HEK293 (cell line): ENCODE data around the gene KRT16.

Experiments used
- CTCF ChIA-PET: fragments of 350-600 bp; formaldehyde crosslinking; extraction: SDS; loops from one replicate; lab custom pipeline; 2021; ENCODE audit warnings: antibody characterized with exemption; lab: Yijun Ruan, JAX
- POLR2A ChIA-PET: fragments of 300-600 bp; formaldehyde crosslinking; extraction: SDS; loops from one replicate; lab custom pipeline; 2020; ENCODE audit warnings: antibody characterized with exemption, inconsistent platforms; lab: Yijun Ruan, JAX
- H3K27ac ChIP-seq: fragments of 200-500 bp; sonication (Bioruptor generic); 2 replicates; pipeline ENCODE4 v1.5.1; 2014; ENCODE audit warnings: low read depth, low read length, control low read depth, inconsistent platforms; ENCODE audit errors: extremely low read depth
- H3K36me3 ChIP-seq, 2 experiments: fragments of 200-500 bp in 1 of 2; sonication (Bioruptor generic) in 1 of 2; 1 replicate in 1 of 2; 2 replicates in 1 of 2; pipeline ENCODE4 v1.5.1; 2014 to 2017; ENCODE audit warnings: inconsistent platforms in 2 of 2, low read length in 2 of 2; ENCODE audit not compliant: control insufficient read depth in 2 of 2, insufficient read depth in 1 of 2
- H3K4me1 ChIP-seq: fragments of 200-500 bp; sonication (Bioruptor generic); 2 replicates; pipeline ENCODE4 v1.5.1; 2014; ENCODE audit warnings: mild to moderate bottlenecking, low read length, inconsistent platforms; ENCODE audit not compliant: control insufficient read depth, insufficient read depth
- H3K4me3 ChIP-seq: 2 replicates; pipeline ENCODE4 v1.5.1; 2011; ENCODE audit warnings: low read depth, mild to moderate bottlenecking, control low read depth, low read length, moderate library complexity
- H3K9me3 ChIP-seq: fragments of 200-500 bp; sonication (Bioruptor generic); 2 replicates; pipeline ENCODE4 v1.5.1; 2014; ENCODE audit warnings: low read depth, low read length, inconsistent platforms; ENCODE audit not compliant: control insufficient read depth, insufficient read depth
- BCL11A ChIP-seq: fragments of 450-650 bp; formaldehyde crosslinking; IDR thresholded peaks from 2 replicates; pipeline ENCODE4 v1.5.1; 2016; ENCODE audit warnings: low read depth, missing biosample characterization, missing genetic modification characterization
- GLIS1 ChIP-seq: fragments of 450-650 bp; formaldehyde crosslinking; IDR thresholded peaks from 2 replicates; pipeline ENCODE4 v1.5.1; 2016; ENCODE audit warnings: missing biosample characterization, missing genetic modification characterization
- IKZF3 ChIP-seq: fragments of 450-650 bp; IDR thresholded peaks from 2 replicates; pipeline ENCODE4 v1.5.0; 2018; ENCODE audit warnings: missing biosample characterization, mild to moderate bottlenecking, missing genetic modification characterization, moderate library complexity
- MYNN ChIP-seq: fragments of 450-650 bp; formaldehyde crosslinking; IDR thresholded peaks from 2 replicates; pipeline ENCODE4 v1.5.1; 2016; ENCODE audit warnings: missing biosample characterization, missing genetic modification characterization, borderline replicate concordance
- SP2 ChIP-seq: fragments of 450-650 bp; formaldehyde crosslinking; IDR thresholded peaks from 2 replicates; pipeline ENCODE4 v1.5.1; 2016; ENCODE audit warnings: missing biosample characterization, missing genetic modification characterization
- SP3 ChIP-seq: fragments of 450-650 bp; formaldehyde crosslinking; IDR thresholded peaks from 2 replicates; pipeline ENCODE4 v1.5.1; 2016; ENCODE audit warnings: missing biosample characterization, missing genetic modification characterization
- ZBTB17 ChIP-seq: fragments of 450-650 bp; formaldehyde crosslinking; IDR thresholded peaks from 2 replicates; pipeline ENCODE4 v1.5.1; 2016; ENCODE audit warnings: missing biosample characterization, missing genetic modification characterization
- ZEB2 ChIP-seq: fragments of 450-650 bp; formaldehyde crosslinking; IDR thresholded peaks from 2 replicates; pipeline ENCODE4 v1.5.1; 2016; ENCODE audit warnings: missing biosample characterization, missing genetic modification characterization
- ZNF292 ChIP-seq: fragments of 450-650 bp; formaldehyde crosslinking; IDR thresholded peaks from 2 replicates; pipeline ENCODE4 v1.5.1; 2016; ENCODE audit warnings: low read depth, missing biosample characterization, missing genetic modification characterization, borderline replicate concordance
- ZNF433 ChIP-seq: fragments of 450-650 bp; formaldehyde crosslinking; IDR thresholded peaks from 2 replicates; pipeline ENCODE4 v1.5.1; 2016; ENCODE audit warnings: missing biosample characterization, missing genetic modification characterization, low read depth
- ZNF530 ChIP-seq: fragments of 450-650 bp; formaldehyde crosslinking; IDR thresholded peaks from 2 replicates; pipeline ENCODE4 v1.5.1; 2016; ENCODE audit warnings: low read depth, missing biosample characterization, missing genetic modification characterization
- ZNF596 ChIP-seq: fragments of 450-650 bp; IDR thresholded peaks from 2 replicates; pipeline ENCODE4 v1.5.0; 2018; ENCODE audit warnings: missing biosample characterization, mild to moderate bottlenecking, missing genetic modification characterization, moderate library complexity
- ZNF626 ChIP-seq: fragments of 450-650 bp; sonication (Bioruptor Pico); formaldehyde crosslinking; IDR thresholded peaks from 2 replicates; pipeline ENCODE4 v1.5.1; 2018; ENCODE audit warnings: missing biosample characterization, missing genetic modification characterization, inconsistent platforms
- ZNF654 ChIP-seq: fragments of 450-650 bp; formaldehyde crosslinking; IDR thresholded peaks from 2 replicates; pipeline ENCODE4 v1.5.1; 2016; ENCODE audit warnings: low read depth, missing biosample characterization, missing genetic modification characterization
- ZNF658 ChIP-seq: fragments of 450-650 bp; formaldehyde crosslinking; IDR thresholded peaks from 2 replicates; pipeline ENCODE4; 2016; ENCODE audit warnings: missing biosample characterization, missing genetic modification characterization
- ZNF792 ChIP-seq: fragments of 450-650 bp; formaldehyde crosslinking; IDR thresholded peaks from 2 replicates; pipeline ENCODE4 v1.5.1; 2016; ENCODE audit warnings: missing biosample characterization, missing genetic modification characterization
- ZSCAN30 ChIP-seq: fragments of 450-650 bp; IDR thresholded peaks from 2 replicates; pipeline ENCODE4 v1.5.1; 2018; ENCODE audit warnings: missing biosample characterization, mild to moderate bottlenecking, missing genetic modification characterization, moderate library complexity
- TF ChIP-seq, protein P1 (sequence below): fragments of 450-650 bp; formaldehyde crosslinking; IDR thresholded peaks from 2 replicates; pipeline ENCODE4 v1.5.1; 2016; ENCODE audit warnings: missing biosample characterization, missing genetic modification characterization
- TF ChIP-seq, protein P2 (sequence below): fragments of 450-650 bp; formaldehyde crosslinking; IDR thresholded peaks from 2 replicates; pipeline ENCODE4 v1.5.1; 2016; ENCODE audit warnings: missing biosample characterization, missing genetic modification characterization
- TF ChIP-seq, protein P3 (sequence below): fragments of 450-650 bp; formaldehyde crosslinking; IDR thresholded peaks from 2 replicates; pipeline ENCODE4 v1.5.1; 2016; ENCODE audit warnings: missing biosample characterization, missing genetic modification characterization

KRT16 gene

DNA sequence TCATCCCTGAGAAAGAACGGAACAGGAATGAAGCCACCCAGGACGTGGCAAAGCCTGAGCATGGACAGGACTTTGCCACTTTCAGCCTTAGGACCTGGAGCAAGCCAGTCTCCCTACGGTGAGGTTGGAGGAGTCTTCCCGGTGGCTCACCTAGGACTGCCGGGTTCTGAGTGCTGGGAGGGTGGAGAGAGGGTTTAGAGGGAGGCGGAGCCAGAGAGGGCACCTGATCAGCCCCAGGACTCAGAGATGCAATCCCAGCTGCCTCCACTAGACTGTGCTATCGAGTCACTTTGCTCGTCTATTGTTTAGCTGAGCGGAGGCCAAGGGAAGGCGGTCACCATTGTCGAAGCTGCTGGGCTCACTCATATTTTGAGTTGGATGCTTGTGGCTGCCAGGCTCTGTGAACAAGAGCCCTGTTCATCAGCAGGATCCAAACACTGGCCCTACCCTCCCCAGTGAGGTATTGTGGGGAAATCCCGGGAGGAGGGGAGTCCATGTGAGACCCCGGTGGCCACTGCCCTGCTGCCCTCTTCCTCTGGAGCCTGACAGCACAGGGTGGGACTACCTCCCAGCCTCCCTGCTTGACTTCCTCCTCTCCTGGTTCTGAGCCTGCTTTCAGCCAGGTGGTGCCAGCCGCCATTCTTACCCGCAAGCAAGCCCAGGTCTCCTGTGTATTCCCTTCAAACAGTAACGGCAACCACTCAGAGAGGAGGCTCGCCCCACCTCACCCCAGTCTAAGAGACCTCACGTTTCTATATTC lies 32.9 kb downstream of the KRT16 start:
- POLR2A ChIA-PET: interaction anchor here (0.9 to 1.3 kb wide), 4 partner anchors 13 to 110 kb away, joined by 4 to 8 read pairs (median 6); partner anchors contain the start of gene EIF1

More for the DNA sequence above, 32.9 kb downstream of the KRT16 start:
- TF ChIP-seq GLIS1 (tag by site-specific recombination) (no peak; the same call in 1 of the 2 replicates), ZNF626 (tag by site-specific recombination) (no peak), ZNF658 (no peak), BCL11A (tag by site-specific recombination) (no peak), IKZF3 (tag by site-specific recombination) (peak; percentile 33; the same call in 1 of the 2 replicates), ZNF530 (no peak), ZBTB17 (tag by site-specific recombination) (peak; percentile 76), SP3 (tag by site-specific recombination) (peak; percentile 46; the same call in 1 of the 2 replicates), ZSCAN30 (peak; percentile 71; the same call in 1 of the 2 replicates), ZNF792 (no peak), ZNF596 (no peak), ZNF292 (tag by site-specific recombination) (no peak), MYNN (tag by site-specific recombination) (no peak), ZEB2 (no peak), ZNF433 (tag by site-specific recombination) (no peak), ZNF654 (tag by site-specific recombination) (peak; percentile 58), SP2 (tag by site-specific recombination) (no peak)
- TF ChIP-seq, protein P1, sequence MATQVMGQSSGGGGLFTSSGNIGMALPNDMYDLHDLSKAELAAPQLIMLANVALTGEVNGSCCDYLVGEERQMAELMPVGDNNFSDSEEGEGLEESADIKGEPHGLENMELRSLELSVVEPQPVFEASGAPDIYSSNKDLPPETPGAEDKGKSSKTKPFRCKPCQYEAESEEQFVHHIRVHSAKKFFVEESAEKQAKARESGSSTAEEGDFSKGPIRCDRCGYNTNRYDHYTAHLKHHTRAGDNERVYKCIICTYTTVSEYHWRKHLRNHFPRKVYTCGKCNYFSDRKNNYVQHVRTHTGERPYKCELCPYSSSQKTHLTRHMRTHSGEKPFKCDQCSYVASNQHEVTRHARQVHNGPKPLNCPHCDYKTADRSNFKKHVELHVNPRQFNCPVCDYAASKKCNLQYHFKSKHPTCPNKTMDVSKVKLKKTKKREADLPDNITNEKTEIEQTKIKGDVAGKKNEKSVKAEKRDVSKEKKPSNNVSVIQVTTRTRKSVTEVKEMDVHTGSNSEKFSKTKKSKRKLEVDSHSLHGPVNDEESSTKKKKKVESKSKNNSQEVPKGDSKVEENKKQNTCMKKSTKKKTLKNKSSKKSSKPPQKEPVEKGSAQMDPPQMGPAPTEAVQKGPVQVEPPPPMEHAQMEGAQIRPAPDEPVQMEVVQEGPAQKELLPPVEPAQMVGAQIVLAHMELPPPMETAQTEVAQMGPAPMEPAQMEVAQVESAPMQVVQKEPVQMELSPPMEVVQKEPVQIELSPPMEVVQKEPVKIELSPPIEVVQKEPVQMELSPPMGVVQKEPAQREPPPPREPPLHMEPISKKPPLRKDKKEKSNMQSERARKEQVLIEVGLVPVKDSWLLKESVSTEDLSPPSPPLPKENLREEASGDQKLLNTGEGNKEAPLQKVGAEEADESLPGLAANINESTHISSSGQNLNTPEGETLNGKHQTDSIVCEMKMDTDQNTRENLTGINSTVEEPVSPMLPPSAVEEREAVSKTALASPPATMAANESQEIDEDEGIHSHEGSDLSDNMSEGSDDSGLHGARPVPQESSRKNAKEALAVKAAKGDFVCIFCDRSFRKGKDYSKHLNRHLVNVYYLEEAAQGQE (tag by site-specific recombination): no peak
- TF ChIP-seq, protein P2, sequence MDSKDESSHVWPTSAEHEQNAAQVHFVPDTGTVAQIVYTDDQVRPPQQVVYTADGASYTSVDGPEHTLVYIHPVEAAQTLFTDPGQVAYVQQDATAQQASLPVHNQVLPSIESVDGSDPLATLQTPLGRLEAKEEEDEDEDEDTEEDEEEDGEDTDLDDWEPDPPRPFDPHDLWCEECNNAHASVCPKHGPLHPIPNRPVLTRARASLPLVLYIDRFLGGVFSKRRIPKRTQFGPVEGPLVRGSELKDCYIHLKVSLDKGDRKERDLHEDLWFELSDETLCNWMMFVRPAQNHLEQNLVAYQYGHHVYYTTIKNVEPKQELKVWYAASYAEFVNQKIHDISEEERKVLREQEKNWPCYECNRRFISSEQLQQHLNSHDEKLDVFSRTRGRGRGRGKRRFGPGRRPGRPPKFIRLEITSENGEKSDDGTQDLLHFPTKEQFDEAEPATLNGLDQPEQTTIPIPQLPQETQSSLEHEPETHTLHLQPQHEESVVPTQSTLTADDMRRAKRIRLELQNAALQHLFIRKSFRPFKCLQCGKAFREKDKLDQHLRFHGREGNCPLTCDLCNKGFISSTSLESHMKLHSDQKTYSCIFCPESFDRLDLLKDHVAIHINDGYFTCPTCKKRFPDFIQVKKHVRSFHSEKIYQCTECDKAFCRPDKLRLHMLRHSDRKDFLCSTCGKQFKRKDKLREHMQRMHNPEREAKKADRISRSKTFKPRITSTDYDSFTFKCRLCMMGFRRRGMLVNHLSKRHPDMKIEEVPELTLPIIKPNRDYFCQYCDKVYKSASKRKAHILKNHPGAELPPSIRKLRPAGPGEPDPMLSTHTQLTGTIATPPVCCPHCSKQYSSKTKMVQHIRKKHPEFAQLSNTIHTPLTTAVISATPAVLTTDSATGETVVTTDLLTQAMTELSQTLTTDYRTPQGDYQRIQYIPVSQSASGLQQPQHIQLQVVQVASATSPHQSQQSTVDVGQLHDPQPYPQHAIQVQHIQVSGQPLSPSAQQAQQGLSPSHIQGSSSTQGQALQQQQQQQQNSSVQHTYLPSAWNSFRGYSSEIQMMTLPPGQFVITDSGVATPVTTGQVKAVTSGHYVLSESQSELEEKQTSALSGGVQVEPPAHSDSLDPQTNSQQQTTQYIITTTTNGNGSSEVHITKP (tag by site-specific recombination): peak; percentile 84; the same call in 1 of the 2 replicates
- TF ChIP-seq, protein P3, sequence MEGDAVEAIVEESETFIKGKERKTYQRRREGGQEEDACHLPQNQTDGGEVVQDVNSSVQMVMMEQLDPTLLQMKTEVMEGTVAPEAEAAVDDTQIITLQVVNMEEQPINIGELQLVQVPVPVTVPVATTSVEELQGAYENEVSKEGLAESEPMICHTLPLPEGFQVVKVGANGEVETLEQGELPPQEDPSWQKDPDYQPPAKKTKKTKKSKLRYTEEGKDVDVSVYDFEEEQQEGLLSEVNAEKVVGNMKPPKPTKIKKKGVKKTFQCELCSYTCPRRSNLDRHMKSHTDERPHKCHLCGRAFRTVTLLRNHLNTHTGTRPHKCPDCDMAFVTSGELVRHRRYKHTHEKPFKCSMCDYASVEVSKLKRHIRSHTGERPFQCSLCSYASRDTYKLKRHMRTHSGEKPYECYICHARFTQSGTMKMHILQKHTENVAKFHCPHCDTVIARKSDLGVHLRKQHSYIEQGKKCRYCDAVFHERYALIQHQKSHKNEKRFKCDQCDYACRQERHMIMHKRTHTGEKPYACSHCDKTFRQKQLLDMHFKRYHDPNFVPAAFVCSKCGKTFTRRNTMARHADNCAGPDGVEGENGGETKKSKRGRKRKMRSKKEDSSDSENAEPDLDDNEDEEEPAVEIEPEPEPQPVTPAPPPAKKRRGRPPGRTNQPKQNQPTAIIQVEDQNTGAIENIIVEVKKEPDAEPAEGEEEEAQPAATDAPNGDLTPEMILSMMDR (tag by site-specific recombination): peak; percentile 89
- Histone ChIP-seq H3K36me3 (no peaks in the 10 kb centered on the region), H3K9me3 (no peaks in the 10 kb centered on the region), H3K27ac (no peak overlapping the region), H3K4me3 (no peak overlapping the region), H3K4me1 (no peaks in the 10 kb centered on the region; the same call in 1 of the 2 replicates)
- CTCF ChIA-PET: interaction anchor here (0.6 to 2.9 kb wide), 39 partner anchors 8 to 1046 kb away, joined by 3 to 63 read pairs (median 3); partner anchors contain the start of gene KRTAP3-2
